Measurements from ENCODE around the gene ZNF770. TPM values are rescaled to one million over a fixed set of nuclear protein-coding genes. Genes with fewer than 3 reads are reported as not detected.
"Not testable (repeated sequence)": the region's sequence is repeated elsewhere in the genome, so short reads cannot be mapped to it uniquely, and the experiment has no call there.

Gene ZNF770
- total RNA-seq, 1 donor = 36.8 TPM

GRCh38 chr15:34976743-34977142 is 11.3 kb downstream of the ZNF770 start:
- no peak for TF ChIP-seq CTCF (IDR thresholded peaks at IDR 0.05; ENCODE audit: insufficient read depth, low read length)
- no peak overlapping the region for H3K4me3 ChIP-seq (ENCODE audit: low read depth, low read length)
- DNase-seq (ENCODE audit: low read depth) = no peak

- no peak for DNase-seq (ENCODE audit: low read depth)
- no peak overlapping the region for H3K4me3 ChIP-seq (ENCODE audit: low read depth, low read length)
- TF ChIP-seq CTCF (IDR thresholded peaks at IDR 0.05; ENCODE audit: insufficient read depth, low read length) = no peak
These were observed 12.0 kb downstream of the ZNF770 start for GRCh38 chr15:34976073-34976472.

- TF ChIP-seq CTCF (IDR thresholded peaks at IDR 0.05; ENCODE audit: insufficient read depth, low read length) = no peak
- no peak for DNase-seq (ENCODE audit: low read depth)
- no peak overlapping the region for H3K4me3 ChIP-seq (ENCODE audit: low read depth, low read length)
These were observed 14.6 kb downstream of the ZNF770 start for GRCh38 chr15:34973512-34973911.

- not testable (repeated sequence) for DNase-seq (ENCODE audit: low read depth)
- peak overlapping the region; percentile 94 for H3K4me3 ChIP-seq (ENCODE audit: low read depth, low read length)
These were observed 17.9 kb downstream of the ZNF770 start for GRCh38 chr15:34970098-34970643.

- TF ChIP-seq CTCF (IDR thresholded peaks at IDR 0.05; ENCODE audit: insufficient read depth, low read length) = peak; percentile 97
- DNase-seq (ENCODE audit: low read depth) = peak; percentile 99
- peak within 1 kb of the TSS; percentile 94 for H3K4me3 ChIP-seq (ENCODE audit: low read depth, low read length)
These were observed 18.6 kb downstream of the ZNF770 start, which contains the start of gene AQR for GRCh38 chr15:34969340-34970097. Gene AQR, minus strand, starts transcription at chr15:34969742. Its CDS starts 129 bp downstream, at chr15:34969613.

- no peak for DNase-seq (ENCODE audit: low read depth)
- TF ChIP-seq CTCF (IDR thresholded peaks at IDR 0.05; ENCODE audit: insufficient read depth, low read length) = no peak
- no peak overlapping the region for H3K4me3 ChIP-seq (ENCODE audit: low read depth, low read length)
These were observed 23.8 kb downstream of the ZNF770 start for GRCh38 chr15:34964277-34964676.

- TF ChIP-seq CTCF (IDR thresholded peaks at IDR 0.05; ENCODE audit: insufficient read depth, low read length) = no peak
- no peak for DNase-seq (ENCODE audit: low read depth)
- no peak overlapping the region for H3K4me3 ChIP-seq (ENCODE audit: low read depth, low read length)
These were observed 34.2 kb downstream of the ZNF770 start for GRCh38 chr15:34953851-34954250.
